ENCODE data around the gene MRPL37.
"Not testable (repeated sequence)": the region's sequence is repeated elsewhere in the genome, so short reads cannot be mapped to it uniquely, and the experiment has no call there.

Gene MRPL37

DNA sequence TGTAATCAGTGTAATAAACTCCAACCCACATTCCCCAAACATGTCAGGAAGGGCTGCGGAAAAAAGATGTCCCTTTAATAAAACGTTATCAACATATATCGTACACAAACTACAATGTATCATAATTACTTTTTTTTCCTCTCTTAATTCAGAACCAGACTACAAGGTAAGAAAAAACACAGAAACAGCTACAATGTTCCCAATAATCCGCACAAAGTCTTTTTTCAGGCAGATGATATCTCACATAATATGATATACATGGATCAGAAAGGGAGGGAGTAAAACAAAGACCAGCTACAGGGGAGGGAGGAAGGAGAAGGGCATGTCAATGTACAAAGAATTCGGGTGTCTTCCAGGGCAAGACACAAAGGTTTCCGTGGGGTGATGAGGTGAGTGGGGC, 25.4 kb downstream of the MRPL37 start:
- DNase-seq (ENCODE audit: extremely low read depth, low read depth): no peak
- TF ChIP-seq, protein P1, sequence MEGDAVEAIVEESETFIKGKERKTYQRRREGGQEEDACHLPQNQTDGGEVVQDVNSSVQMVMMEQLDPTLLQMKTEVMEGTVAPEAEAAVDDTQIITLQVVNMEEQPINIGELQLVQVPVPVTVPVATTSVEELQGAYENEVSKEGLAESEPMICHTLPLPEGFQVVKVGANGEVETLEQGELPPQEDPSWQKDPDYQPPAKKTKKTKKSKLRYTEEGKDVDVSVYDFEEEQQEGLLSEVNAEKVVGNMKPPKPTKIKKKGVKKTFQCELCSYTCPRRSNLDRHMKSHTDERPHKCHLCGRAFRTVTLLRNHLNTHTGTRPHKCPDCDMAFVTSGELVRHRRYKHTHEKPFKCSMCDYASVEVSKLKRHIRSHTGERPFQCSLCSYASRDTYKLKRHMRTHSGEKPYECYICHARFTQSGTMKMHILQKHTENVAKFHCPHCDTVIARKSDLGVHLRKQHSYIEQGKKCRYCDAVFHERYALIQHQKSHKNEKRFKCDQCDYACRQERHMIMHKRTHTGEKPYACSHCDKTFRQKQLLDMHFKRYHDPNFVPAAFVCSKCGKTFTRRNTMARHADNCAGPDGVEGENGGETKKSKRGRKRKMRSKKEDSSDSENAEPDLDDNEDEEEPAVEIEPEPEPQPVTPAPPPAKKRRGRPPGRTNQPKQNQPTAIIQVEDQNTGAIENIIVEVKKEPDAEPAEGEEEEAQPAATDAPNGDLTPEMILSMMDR (IDR thresholded peaks at IDR 0.05; ENCODE audit: low read depth, low read length): no peak

GRCh38 chr1:54225986-54226559, 26.1 kb downstream of the MRPL37 start:
- TF ChIP-seq, protein P1 (IDR thresholded peaks at IDR 0.05; ENCODE audit: low read depth, low read length): no peak
- no peak for DNase-seq (ENCODE audit: extremely low read depth, low read depth)

GRCh38 chr1:54227091-54227602, 27.2 kb downstream of the MRPL37 start:
- DNase-seq (ENCODE audit: extremely low read depth, low read depth): no peak
- TF ChIP-seq, protein P1 (IDR thresholded peaks at IDR 0.05; ENCODE audit: low read depth, low read length): no peak

- DNase-seq (ENCODE audit: extremely low read depth, low read depth): no peak
- TF ChIP-seq, protein P1 (IDR thresholded peaks at IDR 0.05; ENCODE audit: low read depth, low read length): no peak
These were observed 27.9 kb downstream of the MRPL37 start for GRCh38 chr1:54227891-54228310.

- no peak for DNase-seq (ENCODE audit: extremely low read depth, low read depth)
- TF ChIP-seq, protein P1 (IDR thresholded peaks at IDR 0.05; ENCODE audit: low read depth, low read length): no peak
These were observed 28.7 kb downstream of the MRPL37 start for GRCh38 chr1:54228638-54229079.

DNA sequence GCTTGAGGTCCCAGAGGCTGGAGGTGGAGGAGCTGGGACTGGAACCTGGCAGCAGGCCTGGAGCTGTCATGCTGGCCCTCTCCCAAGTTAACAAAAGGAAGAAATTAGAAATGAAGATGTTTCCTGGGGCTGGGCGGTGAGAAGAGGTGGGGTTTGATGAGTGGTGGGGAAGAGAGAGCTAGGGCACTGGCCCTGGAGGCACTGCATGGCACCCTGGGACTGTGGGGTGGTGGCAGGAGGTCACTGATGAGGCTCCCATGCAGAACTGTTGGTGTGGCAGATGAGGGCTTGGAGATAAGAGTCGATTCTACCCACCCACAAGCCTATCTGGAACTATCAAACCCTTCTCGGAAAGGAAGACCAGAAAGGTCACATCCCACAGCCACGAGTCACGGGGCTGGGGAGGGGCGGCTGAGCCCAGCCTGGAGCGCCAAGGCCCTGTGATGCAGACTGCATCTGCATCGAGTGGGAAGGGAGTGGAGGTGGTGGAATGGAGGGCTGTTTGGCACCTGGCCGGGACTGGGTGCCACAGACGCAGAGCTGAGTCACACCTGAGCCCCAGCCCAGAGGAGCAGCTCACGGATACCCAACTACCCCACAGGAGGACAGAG, 29.4 kb downstream of the MRPL37 start:
- DNase-seq (ENCODE audit: extremely low read depth, low read depth): no peak
- TF ChIP-seq, protein P1 (IDR thresholded peaks at IDR 0.05; ENCODE audit: low read depth, low read length): no peak

- no peak for DNase-seq (ENCODE audit: extremely low read depth, low read depth)
- TF ChIP-seq, protein P1 (IDR thresholded peaks at IDR 0.05; ENCODE audit: low read depth, low read length): no peak
These were observed 30.8 kb downstream of the MRPL37 start for GRCh38 chr1:54230507-54231339.

GRCh38 chr1:54233196-54233595, 33.2 kb downstream of the MRPL37 start:
- DNase-seq (ENCODE audit: extremely low read depth, low read depth): not testable (repeated sequence)

Measured in AG09319 (cell line).